Measurements from ENCODE around the gene ACTN1.
"Not testable (repeated sequence)": the region's sequence is repeated elsewhere in the genome, so short reads cannot be mapped to it uniquely, and the experiment has no call there.

- TF ChIP-seq, protein P1, sequence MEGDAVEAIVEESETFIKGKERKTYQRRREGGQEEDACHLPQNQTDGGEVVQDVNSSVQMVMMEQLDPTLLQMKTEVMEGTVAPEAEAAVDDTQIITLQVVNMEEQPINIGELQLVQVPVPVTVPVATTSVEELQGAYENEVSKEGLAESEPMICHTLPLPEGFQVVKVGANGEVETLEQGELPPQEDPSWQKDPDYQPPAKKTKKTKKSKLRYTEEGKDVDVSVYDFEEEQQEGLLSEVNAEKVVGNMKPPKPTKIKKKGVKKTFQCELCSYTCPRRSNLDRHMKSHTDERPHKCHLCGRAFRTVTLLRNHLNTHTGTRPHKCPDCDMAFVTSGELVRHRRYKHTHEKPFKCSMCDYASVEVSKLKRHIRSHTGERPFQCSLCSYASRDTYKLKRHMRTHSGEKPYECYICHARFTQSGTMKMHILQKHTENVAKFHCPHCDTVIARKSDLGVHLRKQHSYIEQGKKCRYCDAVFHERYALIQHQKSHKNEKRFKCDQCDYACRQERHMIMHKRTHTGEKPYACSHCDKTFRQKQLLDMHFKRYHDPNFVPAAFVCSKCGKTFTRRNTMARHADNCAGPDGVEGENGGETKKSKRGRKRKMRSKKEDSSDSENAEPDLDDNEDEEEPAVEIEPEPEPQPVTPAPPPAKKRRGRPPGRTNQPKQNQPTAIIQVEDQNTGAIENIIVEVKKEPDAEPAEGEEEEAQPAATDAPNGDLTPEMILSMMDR (IDR thresholded peaks at IDR 0.05) = not testable (repeated sequence)
- TF ChIP-seq POLR2A (IDR thresholded peaks at IDR 0.05) = not testable (repeated sequence)
Observed at GRCh38 chr14:68852493-68852892, 126.6 kb downstream of the ACTN1 start.
